IMR-90 (cell line): ENCODE measurements around the gene ADCY2. TPM values are rescaled to one million over a fixed set of nuclear protein-coding genes. Genes with fewer than 3 reads are reported as not detected.

Experiments
- ATAC-seq: fragments of 200-7000 bp; cut with Tn5 transposase; 2 replicates; pipeline ENCODE4 v1.9.1; 2020; ENCODE audit warnings: low read depth, mild to moderate bottlenecking, moderate library complexity
- BruUV-seq: library from RNA; stranded (reverse); fragments of 400-500 nt; replicated peaks from 2 replicates; lab custom pipeline; 2021; lab: Mats Ljungman, UMichigan
- CTCF ChIA-PET: fragments of 300-600 bp; formaldehyde crosslinking; extraction: SDS; loops from one replicate; lab custom pipeline; 2021; ENCODE audit warnings: antibody characterized with exemption; lab: Yijun Ruan, JAX
- POLR2A ChIA-PET: fragments of 300-600 bp; sonication (Branson Sonifier 250); formaldehyde crosslinking; loops from one replicate; lab custom pipeline; 2022; ENCODE audit warnings: antibody characterized with exemption; ENCODE audit not compliant: unreplicated experiment; lab: Charles Lee
- DNase-seq: peaks from one replicate; pipeline ENCODE4 v3.0.0; 2013
- H2AFZ ChIP-seq: replicated peaks from 2 replicates; pipeline ENCODE3; 2013; ENCODE audit warnings: low read length, mild to moderate bottlenecking; ENCODE audit not compliant: poor library complexity
- H2AK5ac ChIP-seq: 2 replicates; pipeline ENCODE4 v1.6.1; 2013; ENCODE audit warnings: low read depth, low read length, inconsistent platforms
- H2AK9ac ChIP-seq: replicated peaks from 2 replicates; pipeline ENCODE3; 2013; ENCODE audit warnings: mild to moderate bottlenecking, low read depth, low read length, moderate library complexity; ENCODE audit not compliant: poor library complexity
- H2BK120ac ChIP-seq: 2 replicates; pipeline ENCODE4 v1.6.1; 2013; ENCODE audit warnings: low read depth, low read length, inconsistent platforms
- H2BK15ac ChIP-seq: 3 replicates; pipeline ENCODE4 v1.6.1; 2013; ENCODE audit warnings: low read depth, low read length, inconsistent platforms
- H2BK20ac ChIP-seq: 2 replicates; pipeline ENCODE4 v1.6.1; 2013; ENCODE audit warnings: low read depth, mild to moderate bottlenecking, inconsistent platforms, low read length, moderate library complexity
- H2BK5ac ChIP-seq: 2 replicates; pipeline ENCODE4 v1.6.1; 2013; ENCODE audit warnings: mild to moderate bottlenecking, low read depth, low read length, inconsistent platforms; ENCODE audit not compliant: poor library complexity, severe bottlenecking
- H3K14ac ChIP-seq: replicated peaks from 2 replicates; pipeline ENCODE4 v1.6.1; 2013; ENCODE audit warnings: low read depth, low read length, inconsistent platforms
- H3K18ac ChIP-seq: 2 replicates; pipeline ENCODE4 v1.6.1; 2013; ENCODE audit warnings: low read depth, low read length, control low read depth
- H3K23ac ChIP-seq: 2 replicates; pipeline ENCODE4 v1.6.1; 2013; ENCODE audit warnings: low read depth, low read length, inconsistent platforms
- H3K27ac ChIP-seq: 2 replicates; pipeline ENCODE4 v1.5.1; 2013; ENCODE audit warnings: mild to moderate bottlenecking, control low read depth, low read length; ENCODE audit not compliant: insufficient read depth
- H3K27me3 ChIP-seq: 2 replicates; pipeline ENCODE4 v1.6.1; 2013; ENCODE audit warnings: low read length; ENCODE audit not compliant: control insufficient read depth, insufficient read depth
- H3K36me3 ChIP-seq: 2 replicates; pipeline ENCODE4 v1.6.1; 2013; ENCODE audit warnings: low read length, mixed read lengths; ENCODE audit not compliant: control insufficient read depth, insufficient read depth
- H3K4ac ChIP-seq: 2 replicates; pipeline ENCODE4 v1.6.1; 2013; ENCODE audit warnings: low read depth, low read length, inconsistent platforms
- H3K4me1 ChIP-seq: 2 replicates; pipeline ENCODE4 v1.6.1; 2013; ENCODE audit warnings: low read length, mixed read lengths; ENCODE audit not compliant: control insufficient read depth, insufficient read depth
- H3K4me2 ChIP-seq: 2 replicates; pipeline ENCODE4 v1.6.1; 2013; ENCODE audit warnings: low read depth, mild to moderate bottlenecking, control low read depth, low read length, moderate library complexity
- H3K4me3 ChIP-seq: 2 replicates; pipeline ENCODE4 v1.5.1; 2013; ENCODE audit warnings: low read depth, mild to moderate bottlenecking, control low read depth, low read length, moderate library complexity; ENCODE audit not compliant: insufficient read depth
- H3K56ac ChIP-seq: 2 replicates; pipeline ENCODE4 v1.6.1; 2013; ENCODE audit warnings: low read length, inconsistent platforms; ENCODE audit not compliant: insufficient read depth; ENCODE audit errors: extremely low read depth
- H3K79me1 ChIP-seq, 2 experiments: 2 replicates each; pipeline ENCODE4 v1.6.1; 2013; ENCODE audit warnings: low read length in 2 of 2, inconsistent platforms in 1 of 2, low read depth in 1 of 2
- H3K9ac ChIP-seq: 2 replicates; pipeline ENCODE4 v1.6.1; 2013; ENCODE audit warnings: low read depth, low read length, control low read depth
- H3K9me1 ChIP-seq: 2 replicates; pipeline ENCODE4 v1.6.1; 2013; ENCODE audit warnings: low read length, inconsistent platforms; ENCODE audit not compliant: insufficient read depth
- H3K9me3 ChIP-seq: 2 replicates; pipeline ENCODE4 v1.6.1; 2013; ENCODE audit warnings: low read length; ENCODE audit not compliant: control insufficient read depth, insufficient read depth
- H4K20me1 ChIP-seq: 2 replicates; pipeline ENCODE4 v1.6.1; 2013; ENCODE audit warnings: low read length, inconsistent platforms; ENCODE audit not compliant: insufficient read depth
- H4K5ac ChIP-seq: 2 replicates; pipeline ENCODE4 v1.6.1; 2013; ENCODE audit warnings: mild to moderate bottlenecking, low read depth, low read length, control low read depth
- H4K8ac ChIP-seq, 2 experiments: 2 replicates each; pipeline ENCODE4 v1.6.1; 2013; ENCODE audit warnings: low read depth in 2 of 2, low read length in 2 of 2, control low read depth in 1 of 2, inconsistent platforms in 1 of 2
- H4K91ac ChIP-seq: 2 replicates; pipeline ENCODE4 v1.6.1; 2013; ENCODE audit warnings: low read depth, low read length, inconsistent platforms; ENCODE audit not compliant: insufficient read depth
- CEBPB ChIP-seq: IDR thresholded peaks from 2 replicates; pipeline ENCODE4 v1.6.1; 2012; ENCODE audit warnings: low read depth, low read length, improper control_type of control experiment
- CHD1 ChIP-seq: IDR thresholded peaks from 2 replicates; pipeline ENCODE4 v1.6.1; 2012; ENCODE audit warnings: low read depth, low read length, improper control_type of control experiment
- CTCF ChIP-seq: conservative IDR thresholded peaks from 2 replicates; pipeline ENCODE4 v1.5.1; 2012; ENCODE audit warnings: mild to moderate bottlenecking, low read depth, low read length, improper control_type of control experiment
- FOS ChIP-seq: fragments of 150-350 bp; IDR thresholded peaks from 2 replicates; pipeline ENCODE4 v1.6.1; 2016; ENCODE audit warnings: low read depth, low read length
- MAFK ChIP-seq: IDR thresholded peaks from 2 replicates; pipeline ENCODE4 v1.6.1; 2012; ENCODE audit warnings: low read depth, low read length, improper control_type of control experiment
- MAZ ChIP-seq: IDR thresholded peaks from 2 replicates; pipeline ENCODE4 v1.6.1; 2012; ENCODE audit warnings: low read depth, mild to moderate bottlenecking, low read length, improper control_type of control experiment, moderate library complexity, borderline replicate concordance
- RCOR1 ChIP-seq: IDR thresholded peaks from 2 replicates; pipeline ENCODE4 v1.6.1; 2012; ENCODE audit warnings: mild to moderate bottlenecking, low read length, improper control_type of control experiment; ENCODE audit not compliant: insufficient replicate concordance
- USF2 ChIP-seq: fragments of 150-350 bp; IDR thresholded peaks from 2 replicates; pipeline ENCODE4 v1.6.1; 2017; ENCODE audit warnings: mild to moderate bottlenecking, antibody characterized with exemption, low read length, low read depth
- WGBS, 2 experiments: methylation state at CpG; one replicate each; pipeline versions ENCODE4 v1.1.5 to v1.1.7; 2013; ENCODE audit warnings: missing lambda C conversion rate in 2 of 2; ENCODE audit not compliant: insufficient read length in 1 of 2; ENCODE audit errors: extremely low coverage in 2 of 2; 5-methylcytosine and 5-hydroxymethylcytosine counted together
- dilution Hi-C: fragments of 300-500 bp; cut with HindIII; formaldehyde crosslinking; loops from one replicate; pipeline ENCODE4 v1.14.3; 2018; ENCODE audit warnings: low sequenced_read_pairs; ENCODE audit not compliant: unreplicated experiment
- in situ Hi-C: fragments of 300-500 bp; cut with MboI; formaldehyde crosslinking; loops from 3 replicates; pipeline ENCODE4 v1.14.3; 2019; ENCODE audit warnings: low sequenced_read_pairs, inconsistent platforms, mixed read lengths
- intact Hi-C: fragments of 100-400 bp; cut with micrococcal nuclease; formaldehyde crosslinking; loops from 2 replicates; pipeline ENCODE4 v1.10.0; 2022
- polyA plus RNA-seq, 3 experiments: library from polyadenylated mRNA; depleted of rRNA; stranded (reverse); fragments of >200 nt; gene quantifications; 2 replicates each; pipeline ENCODE4 v1.2.3, GENCODE V29; 2012; ENCODE audit warnings: low replicate concordance in 1 of 3
- total RNA-seq: library from RNA; depleted of rRNA; stranded (reverse); fragments of >200 nt; gene quantifications from 2 replicates; pipeline ENCODE4 v1.2.3, GENCODE V29; 2012

The ADCY2 gene
- total and polyA plus RNA-seq, 2 of the 4 experiments (the other 2 are of a cell fraction): not detected

- H3K9ac ChIP-seq: no peak overlapping the region
- H3K4ac ChIP-seq: no peak overlapping the region
- no peak overlapping the region for H2BK20ac ChIP-seq
- H3K23ac ChIP-seq: no peak overlapping the region
- ATAC-seq (no peak), DNase-seq (no peak)
- no peaks in the 10 kb centered on the region for H3K9me1 ChIP-seq
- H3K4me2 ChIP-seq: no peak overlapping the region
- ChIA-PET CTCF (no interaction called here), POLR2A (no interaction called here)
- no peaks in the 10 kb centered on the region for H3K27me3 ChIP-seq
- H3K56ac ChIP-seq: no peak overlapping the region
- WGBS, 2 experiments: 50% methylated on average over 2 of the region's 7 CpGs; no CpG with 5 or more reads in 1 of the 2 experiments
- H4K91ac ChIP-seq: no peak overlapping the region
- no peak overlapping the region for H3K14ac ChIP-seq
- in situ Hi-C loops: no loop called here
- no peaks in the 10 kb centered on the region for H3K4me1 ChIP-seq
- peaks cover 21% of the 10 kb centered on the region for H3K9me3 ChIP-seq
- H2AFZ ChIP-seq: no peak overlapping the region
- no peak overlapping the region for H2BK5ac ChIP-seq
- H3K36me3 ChIP-seq: no peaks in the 10 kb centered on the region
- no peaks in the 10 kb centered on the region for H3K79me1 ChIP-seq
- no peak overlapping the region for H4K5ac ChIP-seq
- intact Hi-C loops: no loop called here
- no peak overlapping the region for H2AK9ac ChIP-seq
- TF ChIP-seq CEBPB (no peak), CHD1 (no peak), USF2 (no peak), MAFK (no peak), CTCF (no peak), MAZ (no peak), RCOR1 (no peak), FOS (no peak)
- no peak overlapping the region for H2BK15ac ChIP-seq
- BruUV-seq: no TSS peak
- H3K4me3 ChIP-seq: no peak overlapping the region
- no peak overlapping the region for H3K18ac ChIP-seq
- no peak overlapping the region for H2BK120ac ChIP-seq
- H4K20me1 ChIP-seq: no peaks in the 10 kb centered on the region
- no peak overlapping the region for H3K27ac ChIP-seq
- no peak overlapping the region for H4K8ac ChIP-seq
- no peak overlapping the region for H2AK5ac ChIP-seq
- dilution Hi-C loops: no loop called here
Measured at GRCh38 chr5:7673658-7674057, 277.7 kb downstream of the ADCY2 start.
